Measurements from ENCODE around the gene ST6GALNAC4.

DNA sequence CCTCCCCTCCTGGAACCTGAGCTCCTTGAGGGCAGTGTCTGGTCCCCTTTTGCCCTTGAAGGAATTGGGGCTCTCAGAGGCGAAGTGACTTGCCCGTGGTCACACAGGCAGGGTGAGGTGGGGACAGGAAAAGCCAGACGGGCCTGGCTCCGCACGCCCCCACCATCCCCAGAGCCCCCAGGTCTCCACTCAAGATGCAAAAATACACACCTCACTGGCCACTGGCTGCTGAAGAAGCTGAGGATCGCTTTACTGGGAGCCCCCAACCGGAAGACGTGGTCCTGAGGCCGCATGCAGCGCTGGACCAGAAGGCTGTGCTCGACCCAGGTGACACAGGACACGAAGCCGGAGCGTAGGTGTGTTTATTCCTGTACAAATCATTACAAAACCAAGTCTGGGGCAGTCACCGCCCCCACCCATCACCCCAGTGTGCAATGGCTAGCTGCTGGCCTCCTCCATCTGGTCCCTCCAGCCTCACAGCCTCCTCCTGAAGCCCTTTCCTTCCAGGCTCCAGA lies 31.8 kb downstream of the ST6GALNAC4 start:
- TF ChIP-seq, protein P1, sequence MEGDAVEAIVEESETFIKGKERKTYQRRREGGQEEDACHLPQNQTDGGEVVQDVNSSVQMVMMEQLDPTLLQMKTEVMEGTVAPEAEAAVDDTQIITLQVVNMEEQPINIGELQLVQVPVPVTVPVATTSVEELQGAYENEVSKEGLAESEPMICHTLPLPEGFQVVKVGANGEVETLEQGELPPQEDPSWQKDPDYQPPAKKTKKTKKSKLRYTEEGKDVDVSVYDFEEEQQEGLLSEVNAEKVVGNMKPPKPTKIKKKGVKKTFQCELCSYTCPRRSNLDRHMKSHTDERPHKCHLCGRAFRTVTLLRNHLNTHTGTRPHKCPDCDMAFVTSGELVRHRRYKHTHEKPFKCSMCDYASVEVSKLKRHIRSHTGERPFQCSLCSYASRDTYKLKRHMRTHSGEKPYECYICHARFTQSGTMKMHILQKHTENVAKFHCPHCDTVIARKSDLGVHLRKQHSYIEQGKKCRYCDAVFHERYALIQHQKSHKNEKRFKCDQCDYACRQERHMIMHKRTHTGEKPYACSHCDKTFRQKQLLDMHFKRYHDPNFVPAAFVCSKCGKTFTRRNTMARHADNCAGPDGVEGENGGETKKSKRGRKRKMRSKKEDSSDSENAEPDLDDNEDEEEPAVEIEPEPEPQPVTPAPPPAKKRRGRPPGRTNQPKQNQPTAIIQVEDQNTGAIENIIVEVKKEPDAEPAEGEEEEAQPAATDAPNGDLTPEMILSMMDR (IDR thresholded peaks at IDR 0.05), result no peak
- TF ChIP-seq SP1 (CRISPR knock-in tag; conservative IDR thresholded peaks at IDR 0.05), result no peak
- TF ChIP-seq, protein P2, sequence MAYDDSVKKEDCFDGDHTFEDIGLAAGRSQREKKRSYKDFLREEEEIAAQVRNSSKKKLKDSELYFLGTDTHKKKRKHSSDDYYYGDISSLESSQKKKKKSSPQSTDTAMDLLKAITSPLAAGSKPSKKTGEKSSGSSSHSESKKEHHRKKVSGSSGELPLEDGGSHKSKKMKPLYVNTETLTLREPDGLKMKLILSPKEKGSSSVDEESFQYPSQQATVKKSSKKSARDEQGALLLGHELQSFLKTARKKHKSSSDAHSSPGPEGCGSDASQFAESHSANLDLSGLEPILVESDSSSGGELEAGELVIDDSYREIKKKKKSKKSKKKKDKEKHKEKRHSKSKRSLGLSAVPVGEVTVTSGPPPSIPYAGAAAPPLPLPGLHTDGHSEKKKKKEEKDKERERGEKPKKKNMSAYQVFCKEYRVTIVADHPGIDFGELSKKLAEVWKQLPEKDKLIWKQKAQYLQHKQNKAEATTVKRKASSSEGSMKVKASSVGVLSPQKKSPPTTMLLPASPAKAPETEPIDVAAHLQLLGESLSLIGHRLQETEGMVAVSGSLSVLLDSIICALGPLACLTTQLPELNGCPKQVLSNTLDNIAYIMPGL (CRISPR knock-in tag; IDR thresholded peaks at IDR 0.05), result no peak
- TF ChIP-seq ZBTB21 (CRISPR knock-in tag; IDR thresholded peaks at IDR 0.05; ENCODE audit: borderline replicate concordance), result no peak
- TF ChIP-seq FOXJ3 (CRISPR knock-in tag; IDR thresholded peaks at IDR 0.05; ENCODE audit: borderline replicate concordance), result no peak
- no peak for TF ChIP-seq ATF1 (CRISPR knock-in tag; IDR thresholded peaks at IDR 0.05)
- TF ChIP-seq, protein P3, sequence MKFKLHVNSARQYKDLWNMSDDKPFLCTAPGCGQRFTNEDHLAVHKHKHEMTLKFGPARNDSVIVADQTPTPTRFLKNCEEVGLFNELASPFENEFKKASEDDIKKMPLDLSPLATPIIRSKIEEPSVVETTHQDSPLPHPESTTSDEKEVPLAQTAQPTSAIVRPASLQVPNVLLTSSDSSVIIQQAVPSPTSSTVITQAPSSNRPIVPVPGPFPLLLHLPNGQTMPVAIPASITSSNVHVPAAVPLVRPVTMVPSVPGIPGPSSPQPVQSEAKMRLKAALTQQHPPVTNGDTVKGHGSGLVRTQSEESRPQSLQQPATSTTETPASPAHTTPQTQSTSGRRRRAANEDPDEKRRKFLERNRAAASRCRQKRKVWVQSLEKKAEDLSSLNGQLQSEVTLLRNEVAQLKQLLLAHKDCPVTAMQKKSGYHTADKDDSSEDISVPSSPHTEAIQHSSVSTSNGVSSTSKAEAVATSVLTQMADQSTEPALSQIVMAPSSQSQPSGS (CRISPR knock-in tag; IDR thresholded peaks at IDR 0.05; ENCODE audit: borderline replicate concordance, low read depth), result no peak
- TF ChIP-seq JUN (CRISPR knock-in tag; IDR thresholded peaks at IDR 0.05), result no peak
- TF ChIP-seq, protein P4, sequence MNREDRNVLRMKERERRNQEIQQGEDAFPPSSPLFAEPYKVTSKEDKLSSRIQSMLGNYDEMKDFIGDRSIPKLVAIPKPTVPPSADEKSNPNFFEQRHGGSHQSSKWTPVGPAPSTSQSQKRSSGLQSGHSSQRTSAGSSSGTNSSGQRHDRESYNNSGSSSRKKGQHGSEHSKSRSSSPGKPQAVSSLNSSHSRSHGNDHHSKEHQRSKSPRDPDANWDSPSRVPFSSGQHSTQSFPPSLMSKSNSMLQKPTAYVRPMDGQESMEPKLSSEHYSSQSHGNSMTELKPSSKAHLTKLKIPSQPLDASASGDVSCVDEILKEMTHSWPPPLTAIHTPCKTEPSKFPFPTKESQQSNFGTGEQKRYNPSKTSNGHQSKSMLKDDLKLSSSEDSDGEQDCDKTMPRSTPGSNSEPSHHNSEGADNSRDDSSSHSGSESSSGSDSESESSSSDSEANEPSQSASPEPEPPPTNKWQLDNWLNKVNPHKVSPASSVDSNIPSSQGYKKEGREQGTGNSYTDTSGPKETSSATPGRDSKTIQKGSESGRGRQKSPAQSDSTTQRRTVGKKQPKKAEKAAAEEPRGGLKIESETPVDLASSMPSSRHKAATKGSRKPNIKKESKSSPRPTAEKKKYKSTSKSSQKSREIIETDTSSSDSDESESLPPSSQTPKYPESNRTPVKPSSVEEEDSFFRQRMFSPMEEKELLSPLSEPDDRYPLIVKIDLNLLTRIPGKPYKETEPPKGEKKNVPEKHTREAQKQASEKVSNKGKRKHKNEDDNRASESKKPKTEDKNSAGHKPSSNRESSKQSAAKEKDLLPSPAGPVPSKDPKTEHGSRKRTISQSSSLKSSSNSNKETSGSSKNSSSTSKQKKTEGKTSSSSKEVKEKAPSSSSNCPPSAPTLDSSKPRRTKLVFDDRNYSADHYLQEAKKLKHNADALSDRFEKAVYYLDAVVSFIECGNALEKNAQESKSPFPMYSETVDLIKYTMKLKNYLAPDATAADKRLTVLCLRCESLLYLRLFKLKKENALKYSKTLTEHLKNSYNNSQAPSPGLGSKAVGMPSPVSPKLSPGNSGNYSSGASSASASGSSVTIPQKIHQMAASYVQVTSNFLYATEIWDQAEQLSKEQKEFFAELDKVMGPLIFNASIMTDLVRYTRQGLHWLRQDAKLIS (CRISPR knock-in tag; IDR thresholded peaks at IDR 0.05; ENCODE audit: borderline replicate concordance), result no peak
- TF ChIP-seq NR1H2 (CRISPR knock-in tag; IDR thresholded peaks at IDR 0.05), result no peak

Measured in WTC11 (cell line).